ENCODE measurements around the gene STIM1. TPM values are rescaled to one million over a fixed set of nuclear protein-coding genes. Genes with fewer than 3 reads are reported as not detected.
"Not testable (repeated sequence)": the region's sequence is repeated elsewhere in the genome, so short reads cannot be mapped to it uniquely, and the experiment has no call there.

The STIM1 gene
- total RNA-seq, 1 donor from 2014 or later, result 46.9 TPM

- no peak for DNase-seq (ENCODE audit: extremely low spot score, unreplicated experiment)
- Mint-ChIP-seq H3K9me3 (ENCODE audit: unreplicated experiment) (no peaks in the 10 kb centered on the region), H3K27ac (ENCODE audit: unreplicated experiment) (no peak overlapping the region), H3K36me3 (ENCODE audit: unreplicated experiment) (peaks cover 50% of the 10 kb centered on the region), H3K27me3 (ENCODE audit: unreplicated experiment) (no peaks in the 10 kb centered on the region), H3K4me3 (ENCODE audit: unreplicated experiment) (no peak overlapping the region), H3K4me1 (ENCODE audit: unreplicated experiment) (peaks cover 3% of the 10 kb centered on the region)
- TF ChIP-seq, protein P1, sequence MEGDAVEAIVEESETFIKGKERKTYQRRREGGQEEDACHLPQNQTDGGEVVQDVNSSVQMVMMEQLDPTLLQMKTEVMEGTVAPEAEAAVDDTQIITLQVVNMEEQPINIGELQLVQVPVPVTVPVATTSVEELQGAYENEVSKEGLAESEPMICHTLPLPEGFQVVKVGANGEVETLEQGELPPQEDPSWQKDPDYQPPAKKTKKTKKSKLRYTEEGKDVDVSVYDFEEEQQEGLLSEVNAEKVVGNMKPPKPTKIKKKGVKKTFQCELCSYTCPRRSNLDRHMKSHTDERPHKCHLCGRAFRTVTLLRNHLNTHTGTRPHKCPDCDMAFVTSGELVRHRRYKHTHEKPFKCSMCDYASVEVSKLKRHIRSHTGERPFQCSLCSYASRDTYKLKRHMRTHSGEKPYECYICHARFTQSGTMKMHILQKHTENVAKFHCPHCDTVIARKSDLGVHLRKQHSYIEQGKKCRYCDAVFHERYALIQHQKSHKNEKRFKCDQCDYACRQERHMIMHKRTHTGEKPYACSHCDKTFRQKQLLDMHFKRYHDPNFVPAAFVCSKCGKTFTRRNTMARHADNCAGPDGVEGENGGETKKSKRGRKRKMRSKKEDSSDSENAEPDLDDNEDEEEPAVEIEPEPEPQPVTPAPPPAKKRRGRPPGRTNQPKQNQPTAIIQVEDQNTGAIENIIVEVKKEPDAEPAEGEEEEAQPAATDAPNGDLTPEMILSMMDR (IDR thresholded peaks at IDR 0.05), result no peak
Observed at GRCh38 chr11:4123218-4123617, 267.8 kb downstream of the STIM1 start.

GRCh38 chr11:4125141-4125540 is 269.7 kb downstream of the STIM1 start:
- DNase-seq (ENCODE audit: extremely low spot score, unreplicated experiment), result no peak
- Mint-ChIP-seq H3K9me3 (ENCODE audit: unreplicated experiment) (no peaks in the 10 kb centered on the region), H3K36me3 (ENCODE audit: unreplicated experiment) (peaks cover 56% of the 10 kb centered on the region), H3K4me3 (ENCODE audit: unreplicated experiment) (no peak overlapping the region), H3K4me1 (ENCODE audit: unreplicated experiment) (no peaks in the 10 kb centered on the region), H3K27me3 (ENCODE audit: unreplicated experiment) (no peaks in the 10 kb centered on the region), H3K27ac (ENCODE audit: unreplicated experiment) (no peak overlapping the region)
- TF ChIP-seq, protein P1 (IDR thresholded peaks at IDR 0.05), result no peak

GRCh38 chr11:4127357-4127756 is 271.9 kb downstream of the STIM1 start:
- H3K27me3 Mint-ChIP-seq (ENCODE audit: unreplicated experiment), result no peaks in the 10 kb centered on the region
- H3K9me3 Mint-ChIP-seq (ENCODE audit: unreplicated experiment), result no peaks in the 10 kb centered on the region
- peaks cover 46% of the 10 kb centered on the region for H3K36me3 Mint-ChIP-seq (ENCODE audit: unreplicated experiment)
- TF ChIP-seq, protein P1 (IDR thresholded peaks at IDR 0.05), result no peak
- H3K4me1 Mint-ChIP-seq (ENCODE audit: unreplicated experiment), result no peaks in the 10 kb centered on the region
- no peak overlapping the region for H3K27ac Mint-ChIP-seq (ENCODE audit: unreplicated experiment)
- no peak for DNase-seq (ENCODE audit: extremely low spot score, unreplicated experiment)
- H3K4me3 Mint-ChIP-seq (ENCODE audit: unreplicated experiment), result no peak overlapping the region

GRCh38 chr11:4130219-4130618 is 274.8 kb downstream of the STIM1 start:
- H3K4me1 Mint-ChIP-seq (ENCODE audit: unreplicated experiment); H3K4me3 Mint-ChIP-seq (ENCODE audit: unreplicated experiment); H3K27me3 Mint-ChIP-seq (ENCODE audit: unreplicated experiment); H3K9me3 Mint-ChIP-seq (ENCODE audit: unreplicated experiment); DNase-seq (ENCODE audit: extremely low spot score, unreplicated experiment); H3K27ac Mint-ChIP-seq (ENCODE audit: unreplicated experiment): not testable (repeated sequence)
- H3K36me3 Mint-ChIP-seq (ENCODE audit: unreplicated experiment), result peaks cover 32% of the 10 kb centered on the region

DNA sequence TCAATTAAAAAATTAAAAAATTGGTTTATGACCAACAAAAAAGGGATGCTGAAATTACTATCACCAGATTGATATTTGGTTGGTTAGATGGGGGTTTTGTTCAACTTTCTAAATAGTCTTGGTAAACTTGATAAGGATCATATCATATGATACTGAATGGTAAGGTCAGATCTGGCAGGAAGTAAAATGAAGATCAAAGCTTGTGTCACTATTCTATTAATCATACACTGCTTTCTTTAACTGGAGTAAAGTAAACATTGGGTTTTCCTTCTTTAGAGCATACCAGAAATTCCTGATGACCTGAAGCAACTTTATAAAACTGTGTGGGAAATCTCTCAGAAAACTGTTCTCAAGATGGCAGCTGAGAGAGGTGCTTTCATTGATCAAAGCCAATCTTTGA is 279.3 kb downstream of the STIM1 start:
- TF ChIP-seq, protein P1 (IDR thresholded peaks at IDR 0.05), result no peak
- Mint-ChIP-seq H3K36me3 (ENCODE audit: unreplicated experiment) (peaks cover 38% of the 10 kb centered on the region), H3K4me1 (ENCODE audit: unreplicated experiment) (peaks cover 5% of the 10 kb centered on the region), H3K9me3 (ENCODE audit: unreplicated experiment) (peaks cover 4% of the 10 kb centered on the region), H3K27ac (ENCODE audit: unreplicated experiment) (no peak overlapping the region), H3K4me3 (ENCODE audit: unreplicated experiment) (no peak overlapping the region), H3K27me3 (ENCODE audit: unreplicated experiment) (no peaks in the 10 kb centered on the region)
- no peak for DNase-seq (ENCODE audit: extremely low spot score, unreplicated experiment)

DNA sequence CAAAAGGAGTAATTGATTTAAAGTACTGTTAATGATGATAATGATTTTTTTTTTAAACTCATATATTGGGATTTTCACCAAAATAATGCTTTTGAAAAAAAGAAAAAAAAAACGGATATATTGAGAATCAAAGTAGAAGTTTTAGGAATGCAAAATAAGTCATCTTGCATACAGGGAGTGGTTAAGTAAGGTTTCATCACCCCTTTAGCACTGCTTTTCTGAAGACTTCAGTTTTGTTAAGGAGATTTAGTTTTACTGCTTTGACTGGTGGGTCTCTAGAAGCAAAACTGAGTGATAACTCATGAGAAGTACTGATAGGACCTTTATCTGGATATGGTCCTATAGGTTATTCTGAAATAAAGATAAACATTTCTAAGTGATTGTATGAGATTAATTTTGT is 283.0 kb downstream of the STIM1 start:
- Mint-ChIP-seq H3K27me3 (ENCODE audit: unreplicated experiment) (no peaks in the 10 kb centered on the region), H3K4me1 (ENCODE audit: unreplicated experiment) (peaks cover 5% of the 10 kb centered on the region), H3K36me3 (ENCODE audit: unreplicated experiment) (peaks cover 46% of the 10 kb centered on the region), H3K27ac (ENCODE audit: unreplicated experiment) (no peak overlapping the region), H3K9me3 (ENCODE audit: unreplicated experiment) (peaks cover 12% of the 10 kb centered on the region), H3K4me3 (ENCODE audit: unreplicated experiment) (no peak overlapping the region)
- no peak for DNase-seq (ENCODE audit: extremely low spot score, unreplicated experiment)
- TF ChIP-seq, protein P1 (IDR thresholded peaks at IDR 0.05), result no peak
